Mesenchymal stem cell (in vitro differentiated cells and primary cell): Measurements from ENCODE around the gene VWA8.

Source experiments
- DNase-seq: peaks from one replicate; pipeline ENCODE4 v3.0.0-alpha.2; 2013
- H2AFZ ChIP-seq: one replicate; pipeline ENCODE4 v1.6.1; 2013; ENCODE audit warnings: low read depth, mild to moderate bottlenecking, control low read depth, inconsistent platforms, low read length, moderate library complexity
- H2AK5ac ChIP-seq: 2 replicates; pipeline ENCODE4 v1.6.1; 2013; ENCODE audit warnings: low read length, moderate library complexity, mild to moderate bottlenecking, inconsistent platforms; ENCODE audit not compliant: severe bottlenecking
- H2BK120ac ChIP-seq: one replicate; pipeline ENCODE4 v1.6.1; 2013; ENCODE audit warnings: low read depth, mild to moderate bottlenecking, inconsistent platforms, low read length, moderate library complexity
- H2BK12ac ChIP-seq, 2 experiments: one replicate each; pipeline ENCODE4 v1.6.1; 2013; ENCODE audit warnings: inconsistent platforms in 2 of 2, low read length in 2 of 2, mild to moderate bottlenecking in 2 of 2, moderate library complexity in 2 of 2, control low read depth in 1 of 2
- H2BK15ac ChIP-seq: one replicate; pipeline ENCODE4 v1.6.1; 2013; ENCODE audit warnings: mild to moderate bottlenecking, low read depth, inconsistent platforms; ENCODE audit not compliant: poor library complexity, severe bottlenecking
- H2BK5ac ChIP-seq: 2 replicates; pipeline ENCODE4 v1.6.1; 2013; ENCODE audit warnings: low read depth, mild to moderate bottlenecking, low read length, control low read depth, inconsistent platforms; ENCODE audit not compliant: poor library complexity, severe bottlenecking
- H3K14ac ChIP-seq, 2 experiments: one replicate each; pipeline ENCODE4 v1.6.1; 2013; ENCODE audit warnings: inconsistent platforms in 2 of 2, low read length in 2 of 2, control low read depth in 1 of 2, mild to moderate bottlenecking in 1 of 2, moderate library complexity in 1 of 2
- H3K18ac ChIP-seq, 2 experiments: one replicate each; pipeline ENCODE4 v1.6.1; 2013; ENCODE audit warnings: inconsistent platforms in 2 of 2, low read length in 2 of 2, control low read depth in 1 of 2, low read depth in 1 of 2, mild to moderate bottlenecking in 1 of 2
- H3K23ac ChIP-seq, 2 experiments: one replicate each; pipeline ENCODE4 v1.6.1; 2013; ENCODE audit warnings: inconsistent platforms in 2 of 2, low read length in 2 of 2, mild to moderate bottlenecking in 2 of 2, moderate library complexity in 2 of 2, control low read depth in 1 of 2
- H3K27ac ChIP-seq: 2 replicates; pipeline ENCODE4 v1.5.1; 2013; ENCODE audit warnings: mild to moderate bottlenecking, moderate library complexity, low read length, control low read depth, inconsistent platforms; ENCODE audit not compliant: poor library complexity, severe bottlenecking
- H3K27me3 ChIP-seq, 2 experiments: 2 replicates each; pipeline versions ENCODE4 v1.6.1 to v1.7.0; 2013; ENCODE audit warnings: low read length in 2 of 2, mild to moderate bottlenecking in 2 of 2, moderate library complexity in 2 of 2, control low read depth in 1 of 2, inconsistent platforms in 1 of 2; ENCODE audit not compliant: control insufficient read depth in 1 of 2, insufficient read depth in 1 of 2
- H3K36me3 ChIP-seq, 2 experiments: 2 replicates each; pipeline versions ENCODE4 v1.6.1 to v1.7.0; 2013; ENCODE audit warnings: low read length in 2 of 2, control low read depth in 1 of 2, inconsistent platforms in 1 of 2, low read depth in 1 of 2, mild to moderate bottlenecking in 1 of 2; ENCODE audit not compliant: insufficient read depth in 2 of 2, control insufficient read depth in 1 of 2
- H3K4ac ChIP-seq, 2 experiments: one replicate each; pipeline ENCODE4 v1.6.1; 2013; ENCODE audit warnings: inconsistent platforms in 2 of 2, low read length in 2 of 2, mild to moderate bottlenecking in 2 of 2, moderate library complexity in 2 of 2, control low read depth in 1 of 2, low read depth in 1 of 2
- H3K4me1 ChIP-seq: 2 replicates; pipeline ENCODE4 v1.6.1; 2013; ENCODE audit warnings: low read depth, low read length, control low read depth; ENCODE audit not compliant: control insufficient read depth, insufficient read depth
- H3K4me2 ChIP-seq: 2 replicates; pipeline ENCODE4 v1.6.1; 2013; ENCODE audit warnings: low read length, mild to moderate bottlenecking, inconsistent platforms; ENCODE audit not compliant: poor library complexity, severe bottlenecking
- H3K4me3 ChIP-seq, 2 experiments: 2 replicates each; pipeline versions ENCODE4 v1.5.1 to v1.7.0; 2013; ENCODE audit warnings: low read length in 2 of 2, mild to moderate bottlenecking in 2 of 2, control low read depth in 1 of 2, low read depth in 1 of 2; ENCODE audit not compliant: insufficient read depth in 1 of 2
- H3K79me1 ChIP-seq: replicated peaks from 2 replicates; pipeline ENCODE4 v1.6.1; 2013; ENCODE audit warnings: mild to moderate bottlenecking, control low read depth, low read length, inconsistent platforms; ENCODE audit not compliant: poor library complexity, severe bottlenecking
- H3K9ac ChIP-seq: 2 replicates; pipeline ENCODE4 v1.7.0; 2013; ENCODE audit warnings: mild to moderate bottlenecking, low read length, moderate library complexity
- H3K9me3 ChIP-seq: 2 replicates; pipeline ENCODE4 v1.7.0; 2013; ENCODE audit warnings: mild to moderate bottlenecking, low read length; ENCODE audit not compliant: control insufficient read depth
- H4K8ac ChIP-seq: one replicate; pipeline ENCODE4 v1.6.1; 2013; ENCODE audit warnings: inconsistent platforms, mild to moderate bottlenecking, low read length, moderate library complexity
- H4K91ac ChIP-seq: one replicate; pipeline ENCODE4 v1.6.1; 2013; ENCODE audit warnings: mild to moderate bottlenecking, low read length, inconsistent platforms
- WGBS: methylation state at CpG from one replicate; pipeline ENCODE4 v1.1.7; 2013; ENCODE audit warnings: mixed read lengths; 5-methylcytosine and 5-hydroxymethylcytosine counted together

Gene VWA8

DNA sequence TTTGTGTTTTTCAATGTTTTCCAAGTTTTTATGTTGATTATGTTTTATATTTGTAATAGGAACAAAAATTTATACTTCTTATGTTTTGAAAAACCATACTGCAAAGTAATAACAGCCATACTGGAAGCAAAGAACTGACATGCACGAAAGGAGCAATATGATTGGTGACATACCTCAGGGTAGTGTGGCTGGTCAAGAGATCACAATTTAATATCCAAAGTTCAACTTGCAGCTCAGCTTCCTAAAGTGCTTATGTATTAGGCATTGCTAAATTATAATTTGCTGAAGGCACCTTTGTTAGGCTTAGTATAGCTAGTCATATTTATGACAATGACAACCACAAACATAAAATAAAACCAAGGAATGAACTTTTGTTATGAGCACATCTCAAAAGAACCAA, 25.9 kb downstream of the VWA8 start:
- Histone ChIP-seq H3K27ac (no peak overlapping the region), H2BK120ac (no peak overlapping the region), H3K4me1 (no peaks in the 10 kb centered on the region), H3K23ac (no peak overlapping the region), H2BK5ac (no peak overlapping the region), H3K27me3 (no peaks in the 10 kb centered on the region), H2BK15ac (no peak overlapping the region), H3K18ac (no peak overlapping the region), H3K4me2 (no peak overlapping the region), H3K4me3 (no peak overlapping the region), H2AFZ (no peak overlapping the region), H3K36me3 (peaks cover 0 to 3% of the 10 kb centered on the region in 2 experiments), H3K79me1 (peaks cover 5% of the 10 kb centered on the region), H4K8ac (no peak overlapping the region), H2AK5ac (no peak overlapping the region), H3K14ac (no peak overlapping the region), H2BK12ac (no peak overlapping the region), H3K9ac (no peak overlapping the region), H3K4ac (no peak overlapping the region), H4K91ac (no peak overlapping the region), H3K9me3 (no peaks in the 10 kb centered on the region)
- DNase-seq = no peak
- 100% methylated on average over 1 of the region's 1 CpG for WGBS

GRCh38 chr13:41934120-41934519, 26.8 kb downstream of the VWA8 start:
- Histone ChIP-seq H2BK120ac (no peak overlapping the region), H3K27me3 (no peaks in the 10 kb centered on the region), H3K27ac (no peak overlapping the region), H3K9me3 (no peaks in the 10 kb centered on the region), H3K4me3 (no peak overlapping the region), H3K23ac (no peak overlapping the region), H3K14ac (no peak overlapping the region), H3K4me1 (no peaks in the 10 kb centered on the region), H2AFZ (no peak overlapping the region), H3K4ac (no peak overlapping the region), H2BK12ac (no peak overlapping the region), H3K9ac (no peak overlapping the region), H2BK15ac (no peak overlapping the region), H2AK5ac (no peak overlapping the region), H4K91ac (no peak overlapping the region), H3K18ac (no peak overlapping the region), H3K4me2 (no peak overlapping the region), H3K36me3 (peaks cover 0 to 3% of the 10 kb centered on the region in 2 experiments), H2BK5ac (no peak overlapping the region), H3K79me1 (peaks cover 5% of the 10 kb centered on the region), H4K8ac (no peak overlapping the region)
- no CpG with 5 or more reads among the region's 1 CpG for WGBS
- no peak for DNase-seq

GRCh38 chr13:41931337-41931736, 29.6 kb downstream of the VWA8 start:
- Histone ChIP-seq H3K9ac (peak overlapping the region; percentile 76), H3K14ac (no peak overlapping the region), H3K27ac (no peak overlapping the region), H3K4me1 (no peaks in the 10 kb centered on the region), H3K9me3 (no peaks in the 10 kb centered on the region), H3K4me3 (no peak overlapping the region), H3K27me3 (no peaks in the 10 kb centered on the region), H2AK5ac (no peak overlapping the region), H2BK5ac (no peak overlapping the region), H3K79me1 (peaks cover 8% of the 10 kb centered on the region), H4K8ac (no peak overlapping the region), H3K23ac (no peak overlapping the region), H3K36me3 (no peaks in the 10 kb centered on the region), H3K4me2 (no peak overlapping the region), H2BK12ac (no peak overlapping the region), H2BK15ac (no peak overlapping the region), H3K18ac (no peak overlapping the region), H4K91ac (no peak overlapping the region), H2BK120ac (no peak overlapping the region), H2AFZ (no peak overlapping the region), H3K4ac (no peak overlapping the region)
- DNase-seq = no peak
- 95% methylated on average over 1 of the region's 1 CpG for WGBS

GRCh38 chr13:41930154-41930553, 30.8 kb downstream of the VWA8 start:
- peaks cover 0 to 3% of the 10 kb centered on the region in 2 experiments for H3K36me3 ChIP-seq
- no peak overlapping the region for H4K8ac ChIP-seq
- H3K4ac ChIP-seq = no peak overlapping the region
- H3K4me3 ChIP-seq = no peak overlapping the region
- no peak overlapping the region for H3K14ac ChIP-seq
- H2BK5ac ChIP-seq = no peak overlapping the region
- H2BK15ac ChIP-seq = no peak overlapping the region
- peaks cover 15% of the 10 kb centered on the region for H3K79me1 ChIP-seq
- H2AK5ac ChIP-seq = no peak overlapping the region
- H3K27me3 ChIP-seq = no peaks in the 10 kb centered on the region
- no peak overlapping the region for H3K27ac ChIP-seq
- no peak overlapping the region for H3K4me2 ChIP-seq
- H3K9me3 ChIP-seq = no peaks in the 10 kb centered on the region
- H3K9ac ChIP-seq = no peak overlapping the region
- no peak overlapping the region for H3K23ac ChIP-seq
- no peak overlapping the region for H3K18ac ChIP-seq
- no peak overlapping the region for H2AFZ ChIP-seq
- 92% methylated on average over 2 of the region's 5 CpGs for WGBS
- no peak for DNase-seq
- H4K91ac ChIP-seq = no peak overlapping the region
- H2BK12ac ChIP-seq = no peak overlapping the region
- no peak overlapping the region for H2BK120ac ChIP-seq
- H3K4me1 ChIP-seq = no peaks in the 10 kb centered on the region
